ENCODE results near the gene NIPBL.
"Not testable (repeated sequence)": the region's sequence is repeated elsewhere in the genome, so short reads cannot be mapped to it uniquely, and the experiment has no call there.

NIPBL gene

GRCh38 chr5:37028910-37029309 lies 152.3 kb downstream of the NIPBL start:
- DNase-seq (ENCODE audit: low read depth), result no peak

GRCh38 chr5:37029436-37029835 lies 152.9 kb downstream of the NIPBL start:
- no peak for DNase-seq (ENCODE audit: low read depth)

GRCh38 chr5:37034955-37035354 lies 158.4 kb downstream of the NIPBL start:
- no peak for DNase-seq (ENCODE audit: low read depth)

GRCh38 chr5:37037840-37038239 lies 161.3 kb downstream of the NIPBL start:
- DNase-seq (ENCODE audit: low read depth), result no peak

DNA sequence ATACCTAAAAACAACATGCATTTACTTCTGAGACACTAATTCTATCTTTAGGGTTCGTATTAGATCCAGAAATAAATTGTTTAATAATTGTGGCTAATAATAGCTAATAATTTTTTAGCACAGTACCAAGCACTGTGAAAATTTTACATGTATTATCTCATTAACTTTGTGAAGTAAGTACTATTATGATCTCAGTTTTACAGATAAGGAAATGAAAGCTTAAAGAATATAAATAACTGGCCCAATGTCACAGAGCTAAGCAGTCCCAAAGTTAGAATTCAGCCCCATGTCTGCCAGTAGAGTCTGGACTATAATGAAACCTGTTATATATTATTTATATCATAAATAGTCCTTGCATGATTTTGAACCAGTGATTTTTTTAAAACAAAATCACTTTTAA lies 163.3 kb downstream of the NIPBL start:
- DNase-seq (ENCODE audit: low read depth), result no peak

GRCh38 chr5:37043693-37044092 lies 167.1 kb downstream of the NIPBL start:
- no peak for DNase-seq (ENCODE audit: low read depth)

DNA sequence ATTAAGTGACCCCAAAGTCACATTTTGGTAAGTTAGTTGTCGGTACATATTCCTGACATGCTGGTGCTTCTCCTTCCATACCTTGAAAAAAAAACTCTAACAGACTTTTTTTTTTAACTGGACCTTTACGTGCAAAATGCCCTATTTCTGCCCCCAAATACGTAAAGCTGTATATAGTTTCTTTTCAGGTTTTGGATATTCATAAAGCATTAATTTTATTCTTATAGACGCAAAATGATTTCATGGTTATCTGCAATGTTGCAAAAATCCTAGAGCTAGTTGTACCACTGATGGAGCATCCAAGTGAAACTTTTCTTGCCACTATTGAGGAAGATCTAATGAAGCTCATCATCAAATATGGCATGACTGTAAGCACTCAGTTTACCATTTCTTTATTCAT lies 167.6 kb downstream of the NIPBL start:
- DNase-seq (ENCODE audit: low read depth), result no peak

- DNase-seq (ENCODE audit: low read depth), result no peak
These were observed 169.1 kb downstream of the NIPBL start for GRCh38 chr5:37045703-37046102.

GRCh38 chr5:37047947-37048346 lies 171.4 kb downstream of the NIPBL start:
- no peak for DNase-seq (ENCODE audit: low read depth)

- no peak for DNase-seq (ENCODE audit: low read depth)
These were observed 177.8 kb downstream of the NIPBL start for GRCh38 chr5:37054391-37054790.

DNA sequence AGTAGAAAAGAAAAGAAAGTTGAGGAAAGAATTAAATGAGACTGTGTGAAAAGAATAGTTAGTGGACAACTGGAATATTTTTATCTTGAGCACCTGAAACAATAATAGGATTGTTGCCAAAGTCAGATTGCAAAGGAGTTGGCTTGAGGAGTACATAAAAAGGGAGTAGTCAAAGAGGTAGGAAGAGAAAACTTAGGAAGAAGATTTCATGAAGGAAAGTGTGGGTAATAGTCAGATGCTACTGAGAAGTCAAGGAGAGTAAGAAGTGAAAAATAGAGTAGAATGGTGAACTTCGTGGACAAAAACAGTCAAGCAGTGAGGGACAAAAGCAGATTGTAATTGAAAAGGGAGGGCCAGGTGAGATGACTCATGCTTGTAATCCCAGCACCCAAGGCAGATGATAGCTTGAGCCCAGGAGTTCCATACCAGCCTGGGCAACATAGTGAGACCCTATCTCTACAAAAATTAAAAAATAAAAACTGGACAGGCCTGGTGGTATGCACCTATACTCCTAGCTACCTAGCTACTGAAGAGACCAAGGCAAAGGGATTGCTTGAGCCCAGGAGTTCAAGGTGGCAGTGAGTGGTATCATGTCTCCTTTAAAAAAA lies 178.9 kb downstream of the NIPBL start:
- DNase-seq (ENCODE audit: low read depth), result no peak

- DNase-seq (ENCODE audit: low read depth), result no peak
These were observed 180.2 kb downstream of the NIPBL start for GRCh38 chr5:37056762-37057161.

DNA sequence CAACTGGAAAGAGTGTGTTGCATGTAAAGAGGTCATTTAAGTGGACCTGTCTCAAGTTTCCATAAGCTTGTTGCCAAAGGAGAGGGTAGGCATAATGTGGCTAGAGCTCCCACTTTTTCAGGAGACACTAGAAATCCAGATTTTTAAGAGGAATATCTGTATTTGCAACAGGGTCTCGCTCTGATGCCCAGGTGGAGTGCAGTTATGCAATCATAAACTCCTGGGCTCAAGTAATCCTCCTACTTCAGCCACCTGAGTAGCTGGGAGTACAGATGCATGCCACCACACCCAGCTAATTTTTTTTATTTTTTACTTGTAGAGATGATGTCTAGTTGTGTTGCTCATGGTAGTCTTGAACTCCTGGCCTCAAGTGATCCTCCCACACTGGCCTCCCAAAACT lies 183.5 kb downstream of the NIPBL start:
- no peak for DNase-seq (ENCODE audit: low read depth)

DNA sequence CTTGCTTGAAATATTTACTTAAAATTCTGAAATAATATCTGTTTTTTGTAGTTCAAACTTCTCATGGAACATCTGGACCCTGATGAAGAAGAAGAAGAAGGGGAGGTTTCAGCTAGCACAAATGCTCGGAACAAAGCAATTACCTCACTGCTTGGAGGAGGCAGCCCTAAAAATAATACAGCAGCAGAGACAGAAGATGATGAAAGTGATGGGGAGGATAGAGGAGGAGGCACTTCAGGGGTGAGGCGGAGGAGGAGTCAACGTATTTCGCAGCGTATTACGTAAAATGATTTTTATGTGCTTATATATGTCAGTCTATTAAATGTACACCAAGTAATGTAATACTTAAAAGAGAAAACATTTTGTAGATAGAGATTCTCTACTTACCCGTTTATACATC lies 187.2 kb downstream of the NIPBL start:
- no peak for DNase-seq (ENCODE audit: low read depth)

- DNase-seq (ENCODE audit: low read depth), result no peak
These were observed 187.9 kb downstream of the NIPBL start for GRCh38 chr5:37064442-37064841.

GRCh38 chr5:37071487-37071886 lies 194.9 kb downstream of the NIPBL start:
- no peak for DNase-seq (ENCODE audit: low read depth)

DNA sequence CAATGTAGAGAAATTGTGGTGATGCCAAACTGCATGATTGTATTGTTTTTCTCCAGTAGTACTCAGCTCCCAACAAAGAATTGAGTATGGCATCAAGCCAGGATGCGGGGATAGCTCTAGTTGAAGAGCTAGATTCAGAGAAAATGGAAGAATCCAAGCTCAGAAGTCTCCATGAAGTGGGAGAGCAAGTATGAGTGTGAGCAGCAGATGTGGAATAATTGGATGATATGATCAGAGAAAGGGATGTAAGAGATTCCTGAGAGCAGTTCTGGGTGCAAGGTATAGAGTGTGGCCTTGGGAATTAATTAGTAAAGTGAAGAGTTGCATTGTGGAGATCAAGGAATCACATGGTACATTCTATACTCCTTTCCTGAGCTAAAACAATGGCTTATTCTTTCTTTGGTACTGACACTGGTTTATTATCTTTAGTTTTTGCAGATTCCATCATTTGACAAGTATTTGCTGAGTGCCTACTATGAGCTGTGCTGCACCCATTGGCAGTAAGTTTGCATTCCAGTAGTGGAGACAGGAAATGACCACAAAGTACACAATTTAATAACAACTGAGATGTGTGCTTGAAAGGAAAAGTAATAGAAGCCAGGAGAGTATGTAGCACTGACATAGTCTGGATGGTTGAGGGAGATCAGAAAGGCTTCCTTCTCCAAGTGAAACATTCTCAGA lies 195.5 kb downstream of the NIPBL start:
- no peak for DNase-seq (ENCODE audit: low read depth)

- no peak for DNase-seq (ENCODE audit: low read depth)
These were observed 198.9 kb downstream of the NIPBL start for GRCh38 chr5:37075399-37075950.

- DNase-seq (ENCODE audit: low read depth), result no peak
These were observed 200.6 kb downstream of the NIPBL start for GRCh38 chr5:37077146-37077545.

GRCh38 chr5:37080697-37081096 lies 204.1 kb downstream of the NIPBL start:
- DNase-seq (ENCODE audit: low read depth), result no peak

GRCh38 chr5:37082977-37083376 lies 206.4 kb downstream of the NIPBL start:
- DNase-seq (ENCODE audit: low read depth), result not testable (repeated sequence)

DNA sequence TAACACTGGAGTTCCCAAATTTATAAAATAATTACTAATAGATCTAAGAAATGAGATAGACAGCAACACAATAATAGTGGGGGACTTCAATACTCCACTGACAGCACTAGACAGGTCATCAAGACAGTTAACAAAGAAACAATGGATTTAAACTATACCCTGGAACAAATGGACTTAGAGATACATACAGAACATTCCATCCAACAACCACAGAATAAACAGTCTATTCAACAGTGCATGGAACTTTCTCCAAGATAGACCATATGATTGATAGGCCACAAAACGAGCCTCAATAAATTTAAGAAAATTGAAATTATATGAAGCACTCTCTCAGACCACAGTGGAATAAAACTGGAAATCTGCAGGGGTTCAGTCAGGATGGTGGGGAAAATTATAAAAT lies 209.5 kb downstream of the NIPBL start:
- not testable (repeated sequence) for DNase-seq (ENCODE audit: low read depth)

GRCh38 chr5:37086466-37087173 lies 210.1 kb downstream of the NIPBL start:
- DNase-seq (ENCODE audit: low read depth), result no peak
